Hematopoietic multipotent progenitor cell treated with erythropoietin and hydrocortisone succinate and interleukin-3 and kit ligand, for 6 days (in vitro differentiated cells): ENCODE data around the gene GRIK1.

Experiments
- DNase-seq: peaks from one replicate; pipeline ENCODE4 v3.0.0-alpha.2; 2015

The GRIK1 gene

GRCh38 chr21:29511096-29511495 lies 428.7 kb downstream of the GRIK1 start:
- no peak for DNase-seq

- DNase-seq, result no peak
Measured at GRCh38 chr21:29509121-29509520, 430.7 kb downstream of the GRIK1 start.

- DNase-seq, result no peak
Measured at GRCh38 chr21:29508301-29508700, 431.5 kb downstream of the GRIK1 start.

- no peak for DNase-seq
Measured at GRCh38 chr21:29506947-29507346, 432.8 kb downstream of the GRIK1 start.

- no peak for DNase-seq
Measured at GRCh38 chr21:29506214-29506613, 433.6 kb downstream of the GRIK1 start.

GRCh38 chr21:29504751-29505321 lies 435.0 kb downstream of the GRIK1 start:
- no peak for DNase-seq

- DNase-seq, result no peak
Measured at GRCh38 chr21:29501451-29501850, 438.3 kb downstream of the GRIK1 start.

- peak; percentile 34 for DNase-seq
Measured at GRCh38 chr21:29499734-29500343, 440.0 kb downstream of the GRIK1 start.

- DNase-seq, result no peak
Measured at GRCh38 chr21:29499229-29499628, 440.6 kb downstream of the GRIK1 start.

GRCh38 chr21:29496337-29496736 lies 443.5 kb downstream of the GRIK1 start:
- DNase-seq, result no peak

GRCh38 chr21:29490016-29490415 lies 449.8 kb downstream of the GRIK1 start:
- DNase-seq, result no peak

GRCh38 chr21:29487154-29487553 lies 452.6 kb downstream of the GRIK1 start:
- no peak for DNase-seq
